HG03457 (cell line): ENCODE measurements around the gene SEPHS1.
A peak's percentile ranks its signal among the peaks of the same experiment; 100 is the strongest.
"Not testable (repeated sequence)": the region's sequence is repeated elsewhere in the genome, so short reads cannot be mapped to it uniquely, and the experiment has no call there.

Experiments used
- ATAC-seq: cut with Tn5 transposase; IDR thresholded peaks from one replicate; pipeline ENCODE4 v1.9.1; 2021; ENCODE audit warnings: moderate number of reproducible peaks; ENCODE audit not compliant: unreplicated experiment

Gene SEPHS1, protein sequence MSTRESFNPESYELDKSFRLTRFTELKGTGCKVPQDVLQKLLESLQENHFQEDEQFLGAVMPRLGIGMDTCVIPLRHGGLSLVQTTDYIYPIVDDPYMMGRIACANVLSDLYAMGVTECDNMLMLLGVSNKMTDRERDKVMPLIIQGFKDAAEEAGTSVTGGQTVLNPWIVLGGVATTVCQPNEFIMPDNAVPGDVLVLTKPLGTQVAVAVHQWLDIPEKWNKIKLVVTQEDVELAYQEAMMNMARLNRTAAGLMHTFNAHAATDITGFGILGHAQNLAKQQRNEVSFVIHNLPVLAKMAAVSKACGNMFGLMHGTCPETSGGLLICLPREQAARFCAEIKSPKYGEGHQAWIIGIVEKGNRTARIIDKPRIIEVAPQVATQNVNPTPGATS

DNA sequence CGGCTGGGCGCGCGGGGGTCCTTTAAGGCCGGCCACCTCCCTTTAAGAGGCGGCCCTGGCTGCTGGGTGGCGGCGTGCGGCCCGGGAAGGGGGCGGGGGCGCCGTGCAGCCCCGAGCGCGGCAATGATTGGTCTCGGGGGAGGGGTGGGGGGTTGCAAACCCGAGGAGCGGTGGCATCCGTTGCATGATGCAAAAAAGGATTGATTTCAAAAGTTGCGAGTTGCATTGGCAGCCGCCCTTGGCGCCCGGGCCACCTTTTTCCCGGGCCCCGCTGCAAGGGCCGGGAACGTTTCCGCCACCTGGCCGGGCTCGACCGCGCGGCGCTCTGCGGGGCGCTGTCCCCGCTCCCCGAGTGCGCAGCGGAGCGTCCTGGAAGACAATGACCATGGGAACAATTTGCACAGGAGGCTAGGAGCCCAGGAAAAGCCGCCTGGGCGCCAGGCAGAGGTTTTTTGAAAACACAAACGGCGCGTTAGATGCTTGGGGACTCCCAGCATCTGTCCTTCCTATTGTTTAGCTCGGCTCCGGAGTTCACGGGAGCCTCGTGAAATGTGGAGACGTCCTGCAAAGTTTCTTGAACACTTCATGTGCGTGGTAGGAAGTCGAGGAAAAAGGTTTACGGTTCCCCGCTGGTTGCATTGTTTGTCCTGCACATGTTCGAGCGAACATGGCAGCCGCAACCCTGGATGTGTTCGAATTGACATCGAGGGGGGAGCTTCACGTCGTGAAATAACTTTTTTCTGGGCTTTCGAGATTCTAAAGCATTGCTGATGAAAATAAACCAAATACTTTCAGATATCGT lies at the start of gene SEPHS1:
Gene SEPHS1 (minus strand): TSS at position 78 of the 802 bp plus-strand sequence. CDS start 3,343 bp downstream, outside the sequence.
- peak; percentile 41 for ATAC-seq

DNA sequence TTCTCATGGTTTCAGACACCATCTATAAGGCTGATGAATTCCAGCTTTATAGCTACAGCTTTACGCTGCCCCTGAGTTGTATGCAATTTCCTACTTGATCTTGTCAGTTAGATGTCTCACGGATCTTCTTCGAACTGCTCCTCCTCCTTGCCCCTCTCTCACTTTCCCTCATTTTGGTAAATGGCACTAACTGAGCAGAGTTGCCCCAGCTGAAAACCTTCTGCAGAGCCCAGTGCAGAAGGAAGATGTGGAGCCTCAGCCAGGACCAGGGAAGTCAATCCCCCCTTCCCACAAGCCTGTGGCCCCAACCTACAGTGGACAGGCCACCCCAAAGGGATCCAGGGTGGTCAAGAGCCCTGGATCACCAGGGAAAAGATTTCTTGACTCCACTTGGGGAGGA lies 49.0 kb upstream of the SEPHS1 start:
- ATAC-seq: no peak

DNA sequence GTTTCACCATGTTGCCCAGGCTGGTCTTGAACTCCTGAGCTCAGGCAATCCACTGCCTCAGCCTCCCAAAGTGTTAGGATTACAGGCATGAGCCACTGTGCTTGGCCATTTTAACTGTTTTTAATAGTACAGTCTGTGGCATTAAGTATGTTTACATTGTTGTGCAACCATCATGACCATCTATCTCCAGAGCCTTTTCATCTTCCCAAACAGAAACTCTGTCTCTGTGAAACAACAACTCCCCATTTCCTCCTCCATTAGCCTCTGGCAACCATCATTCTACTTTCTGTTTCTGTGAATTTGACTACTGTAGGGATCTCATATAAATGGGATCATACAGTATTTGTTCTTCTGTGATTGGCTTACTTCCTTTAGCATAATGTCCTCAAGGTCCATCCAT lies 48.3 kb upstream of the SEPHS1 start:
- no peak for ATAC-seq

DNA sequence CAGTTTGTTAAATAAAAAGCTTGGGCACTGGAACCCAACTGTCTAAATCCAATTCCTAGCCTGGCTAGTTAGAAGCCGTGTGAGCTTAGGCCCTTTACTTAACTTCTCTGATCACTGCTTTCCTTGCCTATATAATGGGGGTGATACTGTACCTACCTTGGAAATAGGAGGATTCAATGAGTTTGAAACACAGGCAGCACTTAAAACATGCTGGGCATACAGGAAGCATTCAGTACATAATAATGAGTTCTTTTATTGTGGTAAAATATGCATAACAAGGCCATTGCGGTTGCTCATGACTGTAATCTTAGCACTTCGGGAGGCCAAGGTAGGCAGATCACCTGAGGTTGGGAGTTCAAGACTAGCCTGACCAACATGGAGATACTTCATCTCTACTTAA lies 47.4 kb upstream of the SEPHS1 start:
- no peak for ATAC-seq

DNA sequence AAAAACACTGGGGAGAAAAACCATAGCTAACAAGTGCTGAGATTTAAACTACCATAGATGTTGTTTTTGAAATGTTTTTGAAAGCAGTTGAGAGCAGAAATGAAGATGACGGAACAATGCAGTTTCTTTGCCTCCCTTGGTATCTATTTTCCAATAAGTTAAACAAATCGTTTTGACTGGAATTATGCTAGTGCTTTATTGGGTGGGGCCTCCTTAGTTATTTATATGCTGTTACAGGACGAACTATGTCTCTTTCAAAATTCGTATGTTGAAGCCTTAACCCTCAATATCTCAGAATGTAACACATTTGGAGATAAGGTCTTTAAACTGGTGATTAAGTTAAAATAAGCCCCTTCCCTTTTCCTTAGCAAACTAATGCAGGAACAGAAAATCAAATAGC lies 45.5 kb upstream of the SEPHS1 start:
- ATAC-seq: no peak

DNA sequence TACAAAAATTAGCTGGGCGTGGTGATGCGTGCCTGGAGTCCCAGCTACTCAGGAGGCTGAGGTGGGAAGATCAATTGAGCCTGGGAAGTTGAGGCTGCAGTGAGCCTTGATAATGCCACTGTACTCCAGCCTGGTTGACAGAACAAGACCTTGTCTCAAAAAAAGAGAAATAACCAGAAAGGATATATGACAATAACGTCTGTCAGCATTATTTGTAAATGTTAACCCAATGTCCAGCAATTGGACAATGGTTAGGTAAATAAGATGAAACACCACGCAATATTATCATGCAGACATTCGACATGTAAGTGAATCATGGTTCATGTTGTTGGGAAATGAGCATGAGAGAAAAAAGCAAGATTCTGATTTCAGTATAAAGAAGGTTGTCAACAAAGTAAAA lies 44.6 kb upstream of the SEPHS1 start:
- ATAC-seq: no peak

DNA sequence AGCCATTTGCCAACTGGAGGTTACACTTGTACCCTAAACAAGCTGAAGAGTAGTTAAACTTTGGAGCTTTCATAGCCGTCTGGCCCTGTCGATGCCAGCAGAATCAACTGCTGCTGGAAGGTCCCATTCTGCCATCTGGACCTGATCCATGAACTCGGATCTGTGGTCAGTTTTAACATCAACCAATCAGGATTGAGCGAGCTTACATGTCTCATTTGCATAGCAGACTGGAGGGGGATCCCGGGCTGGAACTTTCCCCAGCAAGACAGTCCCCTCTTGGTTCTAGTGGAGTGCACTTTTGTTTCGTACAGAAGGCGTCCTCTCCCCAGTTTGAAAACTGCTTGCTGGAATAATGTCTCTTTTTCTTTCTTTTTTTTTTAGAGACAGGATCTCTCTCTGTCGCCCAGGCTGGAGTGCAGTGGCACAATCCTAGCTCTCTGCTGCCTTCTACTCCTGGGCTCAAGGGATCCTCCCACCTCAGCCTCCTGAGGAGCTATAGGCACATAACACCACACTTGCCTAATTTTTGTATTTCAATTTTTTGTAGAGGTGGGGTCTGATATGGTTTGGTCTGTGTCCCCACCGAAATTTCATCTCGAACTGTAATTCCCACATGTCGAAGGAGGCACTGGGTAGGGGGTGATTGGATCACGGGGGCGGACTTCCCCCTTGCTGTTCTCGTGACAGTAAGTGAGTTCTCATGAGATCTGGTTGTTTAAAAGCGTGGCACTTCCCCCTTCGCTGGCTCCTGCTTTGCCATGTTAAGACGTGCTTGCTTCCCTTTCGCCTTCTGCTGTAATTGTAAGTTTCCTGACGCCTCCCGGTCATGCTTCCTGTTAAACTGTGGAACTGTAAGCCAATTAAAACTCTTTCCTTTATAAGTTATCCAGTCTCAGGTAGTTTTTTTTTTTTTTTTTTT lies 42.8 kb upstream of the SEPHS1 start:
- no peak for ATAC-seq

DNA sequence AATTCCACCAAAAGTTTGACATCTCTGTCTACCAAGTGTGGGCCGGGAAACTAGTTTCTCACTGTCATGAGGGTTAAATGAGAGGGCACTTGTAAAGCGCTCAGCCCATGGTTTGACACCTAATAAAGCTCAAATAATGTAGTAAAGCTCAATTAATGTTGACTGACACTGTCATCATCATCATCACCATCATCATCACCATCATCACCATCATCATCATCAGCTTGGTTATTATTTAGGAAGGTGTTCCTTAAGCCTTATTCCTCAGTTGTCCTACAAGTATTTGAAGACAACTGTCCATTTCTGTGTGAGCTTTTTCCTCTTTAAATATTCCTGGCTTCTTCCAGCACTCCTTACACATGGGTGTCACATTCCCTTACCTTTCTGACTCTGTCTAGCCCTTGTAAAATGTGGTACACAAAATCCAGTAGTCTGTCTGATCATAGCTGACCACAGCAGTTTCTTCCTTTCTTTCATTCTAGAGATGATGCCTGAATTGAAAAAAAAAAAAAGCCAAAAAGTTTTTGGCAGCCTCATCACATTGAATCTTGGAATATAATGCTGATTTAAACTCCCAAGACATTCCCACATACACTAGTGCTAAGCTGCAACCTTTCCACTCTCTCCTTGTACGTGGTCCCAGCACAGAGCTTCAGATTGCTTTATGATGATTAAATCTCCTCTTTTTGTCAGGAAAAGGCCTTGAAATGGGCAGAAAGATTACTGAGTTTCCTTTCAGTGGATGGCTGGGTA lies 40.6 kb upstream of the SEPHS1 start:
- ATAC-seq: no peak

DNA sequence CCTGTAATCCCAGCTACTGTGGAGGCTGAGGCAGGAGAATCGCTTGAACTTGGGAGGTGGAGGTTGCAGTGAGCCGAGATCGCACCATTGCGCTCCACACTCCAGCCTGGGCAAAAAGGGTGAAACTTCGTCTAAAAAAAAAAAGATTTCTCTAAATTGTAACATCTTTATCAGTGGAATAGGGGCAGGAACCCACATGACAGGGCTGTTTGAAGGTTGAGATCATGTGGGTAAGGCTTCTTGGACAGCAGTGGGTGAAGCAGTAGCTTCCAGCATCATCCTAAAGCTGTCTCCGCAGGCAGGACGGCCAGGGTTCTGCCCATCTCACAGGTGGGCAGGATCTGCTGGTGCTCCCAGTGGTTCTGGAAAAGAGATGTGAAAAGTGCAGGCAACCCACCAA lies 37.9 kb upstream of the SEPHS1 start:
- ATAC-seq: no peak

DNA sequence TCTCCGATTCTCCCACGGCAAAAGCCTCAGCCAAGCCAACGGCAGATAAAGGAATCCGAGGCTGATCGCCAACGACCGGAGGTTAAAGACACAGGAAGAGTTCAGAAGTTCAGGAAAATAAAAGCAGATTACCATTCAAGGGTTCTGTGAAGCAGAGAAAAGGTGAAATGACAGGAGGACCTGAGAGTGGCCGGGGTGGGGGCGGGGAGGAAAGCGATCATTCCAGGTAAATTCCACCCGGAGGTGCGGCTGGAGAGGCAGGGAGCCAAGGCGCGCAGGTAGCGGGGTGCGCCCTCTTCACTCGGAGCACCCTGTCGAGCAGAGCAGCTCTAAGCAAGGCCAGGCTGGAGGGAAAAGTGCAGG lies 35.3 kb upstream of the SEPHS1 start:
- ATAC-seq: no peak

DNA sequence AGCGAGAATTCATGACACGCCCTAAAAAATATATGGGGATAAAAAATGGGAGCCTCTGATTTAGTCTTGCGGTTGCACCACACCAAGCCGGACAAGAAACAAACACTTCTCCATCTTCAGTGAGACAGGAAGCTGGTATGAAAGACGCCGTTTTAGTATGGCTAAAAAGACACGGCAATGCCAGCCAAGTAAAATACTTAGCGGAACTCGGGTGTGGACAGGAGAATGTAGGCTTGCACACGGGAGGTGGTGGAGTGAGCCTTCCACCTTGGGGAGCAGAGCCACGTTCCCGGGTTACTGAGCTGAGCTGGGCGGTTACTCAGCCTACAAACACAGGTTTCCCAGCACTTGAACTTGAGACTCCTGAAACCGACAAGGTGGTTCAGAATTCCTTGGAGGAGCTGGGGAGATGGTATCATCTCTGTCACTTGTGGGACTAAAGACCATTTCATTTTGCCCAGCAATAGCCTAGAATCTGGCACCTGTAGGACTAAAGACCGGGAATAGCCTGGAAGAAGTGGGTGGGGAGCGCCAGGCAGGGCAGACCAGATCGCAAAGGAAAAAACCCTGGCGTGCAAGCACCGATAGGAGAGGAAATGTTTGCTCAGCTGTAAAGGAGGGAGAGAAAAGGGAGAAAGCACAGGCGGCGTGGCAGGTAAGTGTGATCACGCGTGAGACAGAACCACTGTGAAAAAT lies 34.8 kb upstream of the SEPHS1 start:
- ATAC-seq: no peak

DNA sequence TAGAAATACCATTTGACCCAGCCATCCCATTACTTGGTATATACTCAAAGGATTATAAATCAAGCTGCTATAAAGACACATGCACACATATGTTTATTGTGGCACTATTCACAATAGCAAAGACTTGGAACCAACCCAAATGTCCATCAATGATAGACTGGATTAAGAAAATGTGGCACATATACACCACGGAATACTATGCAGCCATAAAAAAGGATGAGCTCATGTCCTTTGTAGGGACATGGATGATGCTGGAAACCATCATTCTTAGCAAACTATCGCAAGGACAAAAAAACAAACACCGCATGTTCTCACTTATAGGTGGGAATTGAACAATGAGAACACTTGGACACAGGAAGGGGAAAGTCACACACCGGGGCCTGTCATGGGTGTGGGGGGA lies 31.0 kb upstream of the SEPHS1 start:
- ATAC-seq: not testable (repeated sequence)

DNA sequence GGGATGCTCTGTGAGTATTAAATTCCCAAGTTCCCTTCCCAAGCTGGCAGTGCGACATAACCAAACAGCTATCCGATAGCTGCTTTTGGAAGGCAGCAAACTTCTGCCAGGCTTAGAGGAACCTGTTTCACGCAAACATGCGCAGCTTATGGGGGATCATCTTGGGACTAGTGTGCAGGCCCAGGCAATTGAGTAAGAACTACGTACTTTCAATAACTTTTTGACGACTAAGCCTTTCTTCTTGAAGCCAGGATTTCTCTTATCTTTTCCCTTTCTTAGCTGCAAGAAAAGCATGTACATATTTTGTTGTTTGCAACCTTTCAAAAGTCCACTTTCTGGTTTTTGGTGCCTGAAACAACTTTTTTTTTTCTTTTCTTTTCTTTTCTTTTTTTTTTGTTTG lies 28.7 kb upstream of the SEPHS1 start:
- ATAC-seq: no peak

DNA sequence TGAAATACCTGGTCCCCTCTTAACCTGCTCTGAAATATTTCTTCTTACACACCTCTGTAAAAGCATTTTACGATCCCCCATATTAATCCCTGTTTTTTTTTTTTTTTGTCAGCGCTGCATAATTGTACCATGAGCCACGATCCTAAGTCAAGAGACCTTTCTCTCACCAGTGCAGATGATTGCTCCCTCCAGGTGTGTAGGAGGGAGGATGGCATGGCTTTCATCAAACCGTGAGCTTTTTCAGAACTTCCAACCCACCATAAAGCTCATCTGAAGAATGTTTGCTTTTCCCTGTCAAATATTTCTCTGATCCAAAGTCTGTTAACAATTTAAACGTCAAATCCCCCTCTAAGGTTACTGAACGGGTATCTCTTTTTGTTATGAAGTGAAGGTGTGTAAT lies 28.2 kb upstream of the SEPHS1 start:
- no peak for ATAC-seq

DNA sequence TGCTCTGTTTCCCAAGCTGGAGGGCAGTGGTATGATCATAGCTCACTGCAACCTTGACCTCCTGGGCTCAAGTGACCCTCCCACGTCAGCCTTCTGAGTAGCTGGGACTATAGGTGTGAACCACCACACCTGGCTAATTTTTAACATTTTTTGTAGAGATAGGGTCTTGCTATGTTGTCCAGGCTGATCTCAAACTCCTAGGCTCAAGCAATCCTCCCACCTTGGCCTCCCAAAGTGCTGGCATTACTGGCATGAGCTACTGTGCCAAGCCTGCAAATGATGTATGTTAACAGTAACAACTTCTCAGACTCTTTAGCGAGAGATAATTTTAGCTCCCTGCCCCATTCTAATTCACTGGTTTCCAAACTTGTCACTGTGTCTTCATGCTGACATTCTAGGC lies 27.7 kb upstream of the SEPHS1 start:
- ATAC-seq: no peak

DNA sequence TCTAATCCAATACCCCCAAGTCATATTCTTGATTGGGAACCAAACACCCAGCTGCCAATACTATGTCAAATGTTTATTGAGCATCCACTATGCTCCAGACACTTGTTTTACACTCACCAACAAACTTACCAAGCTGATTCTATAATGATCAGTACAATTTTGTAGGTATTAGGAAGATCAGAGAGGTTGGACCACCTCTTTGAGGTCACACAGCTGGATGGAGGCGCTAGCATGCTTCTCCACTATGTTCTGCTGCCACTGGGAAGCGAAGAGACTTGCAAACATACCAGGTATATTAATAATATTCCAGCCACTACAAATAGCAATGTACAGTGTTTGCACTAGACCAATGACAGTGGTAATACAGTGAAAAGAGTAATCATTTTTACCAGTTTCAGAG lies 25.6 kb upstream of the SEPHS1 start:
- ATAC-seq: no peak

DNA sequence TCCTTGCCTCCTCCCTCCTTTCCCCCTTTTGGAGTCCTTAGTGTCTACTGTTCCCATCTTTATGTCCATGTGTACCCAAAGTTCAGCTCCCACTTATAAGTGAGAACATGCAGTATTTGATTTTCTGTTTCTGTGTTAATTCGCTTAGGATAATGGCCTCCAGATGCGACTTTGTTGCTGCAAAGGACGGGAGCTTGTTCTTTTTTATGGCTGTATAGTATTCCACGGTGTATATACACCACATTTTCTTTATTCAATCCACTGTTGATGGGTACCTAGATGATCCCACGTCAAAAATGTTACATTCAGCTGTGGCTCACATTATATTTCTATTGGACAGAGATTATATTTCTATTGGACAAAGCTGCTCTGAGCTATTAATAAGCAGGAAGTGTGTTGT lies 24.4 kb upstream of the SEPHS1 start:
- no peak for ATAC-seq

DNA sequence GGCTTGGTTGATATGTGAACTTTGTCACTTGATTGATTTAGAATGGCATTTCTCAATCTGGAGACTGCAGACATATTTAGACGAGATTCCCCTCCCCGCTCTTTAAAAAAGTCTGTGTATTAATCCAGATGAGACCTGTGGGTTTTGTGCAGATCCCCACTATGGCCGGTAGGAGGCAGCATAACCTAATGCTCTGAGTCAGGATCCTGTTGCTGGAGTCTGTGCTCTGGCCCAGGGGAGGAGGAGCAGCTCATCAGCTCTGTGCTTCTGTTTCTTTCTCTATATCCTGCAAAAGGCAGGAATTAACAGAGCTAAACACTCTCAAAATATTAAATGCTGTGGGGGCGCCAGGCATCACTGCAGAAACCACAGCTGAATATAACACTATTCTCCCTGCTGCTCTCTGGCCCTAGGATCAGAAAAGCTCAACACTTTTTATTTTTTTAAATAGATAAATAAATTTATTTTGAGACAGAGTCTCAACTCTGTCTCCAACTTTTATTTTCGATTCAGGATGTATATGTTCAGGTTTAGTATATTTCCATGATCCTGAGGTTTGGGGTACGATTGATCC lies 23.9 kb upstream of the SEPHS1 start:
- no peak for ATAC-seq

DNA sequence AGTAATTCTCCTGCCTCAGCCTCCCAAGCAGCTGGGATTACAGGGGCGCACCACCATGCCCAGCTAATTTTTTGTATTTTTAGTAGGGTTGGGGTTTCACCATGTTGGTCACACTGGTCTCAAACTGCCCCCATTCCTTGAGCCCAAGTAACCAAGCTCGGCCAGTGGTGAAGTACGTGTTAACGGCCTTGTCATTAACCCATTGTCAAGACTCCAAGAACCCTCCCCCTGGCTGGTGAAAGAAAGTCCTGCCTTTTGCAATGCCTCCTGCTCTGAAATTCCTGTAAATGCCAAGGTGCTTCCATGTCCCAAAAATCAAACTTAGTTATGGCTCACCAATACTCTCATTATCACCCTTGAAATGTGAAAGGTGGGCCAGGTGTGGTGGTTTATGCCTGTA lies 18.8 kb upstream of the SEPHS1 start:
- ATAC-seq: no peak

DNA sequence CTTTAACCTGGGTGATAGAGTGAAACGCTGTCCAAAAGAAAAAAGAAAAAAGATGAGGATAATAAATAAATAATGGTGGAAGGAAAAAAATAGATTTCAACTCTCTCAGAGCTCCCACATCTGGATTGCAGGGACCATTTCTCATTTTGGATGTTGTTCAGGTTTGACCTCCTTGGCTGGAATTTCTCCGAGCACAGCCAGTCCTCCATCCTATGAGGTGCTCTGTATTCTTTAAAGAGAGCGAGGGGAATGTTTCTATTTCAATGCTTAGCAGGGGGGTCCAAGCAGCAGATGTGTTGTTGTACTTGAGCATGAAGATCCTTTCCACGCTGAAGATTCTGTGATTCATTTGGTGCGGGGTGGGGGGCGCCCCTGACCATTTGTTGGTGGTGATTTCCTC lies 17.7 kb upstream of the SEPHS1 start:
- ATAC-seq: no peak
